Astrocyte (in vitro differentiated cells and primary cell): ENCODE measurements around the gene MYZAP.

Experiments
- EZH2 ChIP-seq: IDR thresholded peaks from 2 replicates; pipeline ENCODE4 v1.6.1; 2012; ENCODE audit warnings: mild to moderate bottlenecking, low read length, inconsistent platforms; ENCODE audit not compliant: insufficient read depth
- TF ChIP-seq, protein P1 (sequence below): IDR thresholded peaks from 2 replicates; pipeline ENCODE4 v1.5.1; 2011; ENCODE audit warnings: low read depth, mild to moderate bottlenecking, inconsistent platforms, low read length, moderate library complexity; ENCODE audit not compliant: insufficient read depth

DNA sequence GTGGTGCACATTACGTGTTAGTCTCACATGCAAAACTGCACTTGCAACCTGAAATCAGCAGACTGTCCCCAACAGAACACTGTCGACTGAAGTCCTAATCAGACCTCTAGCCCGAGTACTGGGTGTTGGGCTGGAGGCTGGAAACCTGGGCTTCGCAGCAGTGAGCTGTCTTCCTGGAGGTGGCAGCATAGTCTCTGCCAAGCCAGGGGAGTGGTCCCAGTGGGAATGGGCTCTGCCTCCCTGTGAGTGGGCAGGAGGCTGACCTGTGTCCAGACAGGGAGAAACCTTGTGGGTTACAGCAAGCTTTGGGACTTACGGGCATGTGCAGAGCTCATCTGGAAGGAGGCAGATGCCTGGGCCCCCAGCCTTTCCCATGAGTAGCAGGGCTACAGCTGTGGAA lies 38.2 kb upstream of the MYZAP start:
- TF ChIP-seq, protein P1, sequence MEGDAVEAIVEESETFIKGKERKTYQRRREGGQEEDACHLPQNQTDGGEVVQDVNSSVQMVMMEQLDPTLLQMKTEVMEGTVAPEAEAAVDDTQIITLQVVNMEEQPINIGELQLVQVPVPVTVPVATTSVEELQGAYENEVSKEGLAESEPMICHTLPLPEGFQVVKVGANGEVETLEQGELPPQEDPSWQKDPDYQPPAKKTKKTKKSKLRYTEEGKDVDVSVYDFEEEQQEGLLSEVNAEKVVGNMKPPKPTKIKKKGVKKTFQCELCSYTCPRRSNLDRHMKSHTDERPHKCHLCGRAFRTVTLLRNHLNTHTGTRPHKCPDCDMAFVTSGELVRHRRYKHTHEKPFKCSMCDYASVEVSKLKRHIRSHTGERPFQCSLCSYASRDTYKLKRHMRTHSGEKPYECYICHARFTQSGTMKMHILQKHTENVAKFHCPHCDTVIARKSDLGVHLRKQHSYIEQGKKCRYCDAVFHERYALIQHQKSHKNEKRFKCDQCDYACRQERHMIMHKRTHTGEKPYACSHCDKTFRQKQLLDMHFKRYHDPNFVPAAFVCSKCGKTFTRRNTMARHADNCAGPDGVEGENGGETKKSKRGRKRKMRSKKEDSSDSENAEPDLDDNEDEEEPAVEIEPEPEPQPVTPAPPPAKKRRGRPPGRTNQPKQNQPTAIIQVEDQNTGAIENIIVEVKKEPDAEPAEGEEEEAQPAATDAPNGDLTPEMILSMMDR, result no peak
- no peak for TF ChIP-seq EZH2
